GM19351 (cell line): ENCODE measurements around the gene DNAJC9.
"Not testable (repeated sequence)": the region's sequence is repeated elsewhere in the genome, so short reads cannot be mapped to it uniquely, and the experiment has no call there.

Source experiments
- ATAC-seq: cut with Tn5 transposase; IDR thresholded peaks from one replicate; pipeline ENCODE4 v1.9.1; 2021; ENCODE audit warnings: mild to moderate bottlenecking, moderate library complexity; ENCODE audit not compliant: unreplicated experiment

DNAJC9 gene, protein sequence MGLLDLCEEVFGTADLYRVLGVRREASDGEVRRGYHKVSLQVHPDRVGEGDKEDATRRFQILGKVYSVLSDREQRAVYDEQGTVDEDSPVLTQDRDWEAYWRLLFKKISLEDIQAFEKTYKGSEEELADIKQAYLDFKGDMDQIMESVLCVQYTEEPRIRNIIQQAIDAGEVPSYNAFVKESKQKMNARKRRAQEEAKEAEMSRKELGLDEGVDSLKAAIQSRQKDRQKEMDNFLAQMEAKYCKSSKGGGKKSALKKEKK

DNA sequence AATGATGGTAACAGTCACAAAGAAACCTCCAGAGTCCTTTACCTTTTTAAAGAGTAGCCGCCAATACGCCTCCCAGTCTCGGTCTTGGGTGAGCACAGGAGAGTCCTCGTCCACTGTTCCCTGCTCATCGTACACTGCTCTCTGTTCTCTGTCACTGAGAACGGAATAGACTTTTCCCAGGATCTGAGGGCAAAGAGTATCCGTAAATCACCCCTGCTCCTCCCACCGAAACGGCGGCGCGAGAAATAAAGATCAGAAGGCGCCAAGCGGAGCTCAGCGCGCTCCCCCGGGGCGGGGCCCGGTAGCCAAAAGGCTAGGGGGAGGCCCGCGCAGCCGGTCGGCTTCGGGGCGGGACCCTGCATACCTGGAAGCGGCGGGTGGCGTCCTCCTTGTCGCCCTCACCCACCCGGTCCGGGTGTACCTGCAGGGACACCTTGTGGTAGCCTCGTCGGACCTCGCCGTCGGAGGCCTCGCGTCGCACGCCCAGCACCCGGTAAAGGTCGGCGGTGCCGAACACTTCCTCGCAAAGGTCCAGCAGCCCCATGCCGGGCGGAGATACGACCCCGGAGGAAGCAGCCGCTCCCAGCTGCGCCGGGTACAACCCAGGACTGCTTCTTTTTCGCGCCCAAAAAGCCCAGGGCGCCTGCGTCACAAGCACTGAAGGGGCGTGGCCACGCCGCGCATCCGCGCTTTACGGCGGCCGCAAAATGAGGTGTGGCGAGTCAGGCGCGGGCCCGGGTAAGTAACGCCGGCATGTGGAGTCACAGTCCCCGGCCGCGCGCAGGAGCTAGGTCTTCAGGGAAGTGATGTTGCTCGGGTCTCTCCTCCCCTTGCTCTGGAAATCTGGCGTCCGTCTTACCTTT, at the start of gene DNAJC9:
TSS of gene DNAJC9 (minus strand) at position 610 of the 863 bp plus-strand sequence. CDS start at position 544, 66 bp downstream.
- peak; percentile 77 for ATAC-seq

DNA sequence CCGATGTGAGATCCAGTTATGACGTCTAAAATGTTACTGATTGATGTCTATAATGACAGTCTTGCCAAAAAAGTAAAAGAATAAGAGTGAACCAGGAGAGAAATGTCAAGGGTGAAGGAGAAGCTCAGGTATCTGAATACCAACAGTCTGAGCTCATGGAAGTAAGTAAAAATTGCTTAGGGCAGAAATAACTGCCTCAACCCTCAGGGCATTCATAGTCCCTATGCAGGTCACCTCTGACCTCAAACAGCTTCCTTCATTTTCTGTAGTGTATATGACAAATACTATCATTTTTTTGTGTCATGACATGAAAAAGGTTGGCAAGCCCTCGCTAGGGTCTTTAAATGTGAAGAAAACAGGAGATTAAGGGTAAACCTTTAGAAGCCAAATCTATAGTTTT, 46.4 kb upstream of the DNAJC9 start:
- ATAC-seq: no peak

DNA sequence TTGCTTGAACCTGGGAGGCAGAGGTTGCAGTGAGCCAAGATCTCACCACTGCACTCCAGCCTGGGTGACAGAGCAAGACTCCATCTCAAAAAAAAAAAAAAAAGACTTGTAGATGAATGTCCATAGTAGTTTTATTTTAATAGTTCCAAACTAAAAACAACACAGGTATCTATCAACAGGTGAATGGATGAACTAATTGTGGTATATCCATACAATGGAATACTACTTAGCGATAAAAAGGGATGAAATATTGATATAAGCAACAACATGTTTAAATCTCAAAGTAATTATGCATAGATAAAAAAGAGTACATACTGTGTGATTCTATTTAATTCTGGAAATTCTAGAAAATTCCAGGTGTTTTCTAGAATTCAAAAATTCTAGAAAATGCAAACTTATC, 42.9 kb upstream of the DNAJC9 start:
- ATAC-seq: no peak

DNA sequence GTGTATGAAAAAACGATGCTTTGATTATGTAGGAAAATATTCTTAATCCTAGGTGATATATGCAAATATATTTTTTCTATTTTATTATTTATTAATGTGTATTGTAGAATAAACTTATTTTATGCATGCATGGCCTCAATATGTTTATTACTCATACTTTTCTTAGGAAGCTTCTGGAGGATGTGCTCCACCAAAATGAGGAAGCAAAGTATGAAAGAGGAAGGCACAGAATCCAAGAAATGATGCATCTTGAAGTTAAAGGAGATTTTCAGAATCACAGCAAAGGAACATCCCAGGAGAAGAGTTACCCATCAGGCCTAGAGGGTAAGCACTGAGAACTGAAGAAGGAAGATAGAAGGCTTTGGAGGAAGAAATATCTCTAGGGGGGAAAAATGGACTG, 40.4 kb upstream of the DNAJC9 start:
- no peak for ATAC-seq

DNA sequence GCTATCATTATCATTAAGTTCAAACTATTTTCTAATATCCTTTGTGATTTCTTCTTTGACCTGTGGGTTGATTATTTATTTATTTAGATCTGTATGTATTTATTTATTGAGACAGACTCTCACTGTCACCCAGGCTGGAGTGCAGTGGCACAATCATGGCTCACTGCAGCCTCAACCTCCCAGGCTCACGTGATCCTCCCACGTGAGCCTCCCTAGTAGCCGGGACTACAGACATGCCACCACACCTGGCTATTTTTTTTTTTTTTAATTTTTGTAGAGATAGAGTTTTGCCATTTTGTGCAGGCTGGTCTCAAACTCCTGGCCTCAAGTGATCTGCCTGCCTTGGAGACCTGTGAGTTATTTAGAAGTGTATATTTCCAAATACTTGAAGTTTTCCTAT, 34.0 kb upstream of the DNAJC9 start:
- ATAC-seq: no peak

DNA sequence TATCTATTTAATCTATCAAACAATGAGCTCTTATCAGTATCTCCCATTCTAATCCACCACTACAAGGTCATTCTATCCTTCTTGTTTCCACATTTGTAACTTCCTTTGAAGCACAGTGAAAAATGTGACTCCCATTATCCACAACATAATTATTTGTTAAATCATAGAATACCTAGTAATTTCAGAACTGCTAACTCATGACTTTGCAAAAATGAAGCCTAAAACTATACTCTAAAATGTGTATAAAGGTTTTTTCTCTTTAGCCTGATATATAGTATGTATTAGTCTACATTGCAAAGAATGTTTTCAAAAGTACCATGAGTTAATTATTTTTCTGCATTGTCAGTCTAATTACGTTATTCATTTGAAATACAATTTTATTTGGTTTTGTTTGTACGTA, 17.4 kb upstream of the DNAJC9 start:
- ATAC-seq: no peak

DNA sequence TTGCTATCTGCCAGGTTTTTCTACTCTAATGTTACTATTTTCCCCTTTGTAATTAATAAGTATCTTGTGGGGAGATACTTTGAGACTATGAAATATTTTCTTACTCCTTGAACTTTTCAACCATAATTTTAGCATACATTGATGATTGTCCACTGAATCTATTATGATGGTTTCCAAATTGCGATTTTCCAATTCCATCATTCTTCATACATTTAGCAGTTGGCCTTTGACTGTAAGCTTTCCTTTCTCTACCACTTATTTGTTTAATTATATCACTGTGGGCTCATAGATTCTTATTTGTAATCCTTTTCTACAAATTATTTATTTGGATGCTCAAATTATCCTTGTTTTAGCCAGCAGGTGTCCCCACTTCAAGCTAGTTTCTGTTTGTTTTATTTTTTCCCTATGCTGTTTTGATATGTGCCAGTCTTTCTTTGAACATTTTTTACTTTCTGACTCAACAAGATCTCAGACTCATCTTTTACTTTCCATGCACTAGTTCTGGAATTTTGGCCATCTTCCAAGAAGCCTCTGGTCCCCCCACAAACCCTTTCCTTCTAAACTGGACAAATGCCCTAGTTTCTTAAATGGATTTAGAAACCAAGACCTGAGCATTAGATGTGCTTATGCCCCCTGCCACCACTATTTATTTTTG, 16.8 kb upstream of the DNAJC9 start:
- no peak for ATAC-seq

DNA sequence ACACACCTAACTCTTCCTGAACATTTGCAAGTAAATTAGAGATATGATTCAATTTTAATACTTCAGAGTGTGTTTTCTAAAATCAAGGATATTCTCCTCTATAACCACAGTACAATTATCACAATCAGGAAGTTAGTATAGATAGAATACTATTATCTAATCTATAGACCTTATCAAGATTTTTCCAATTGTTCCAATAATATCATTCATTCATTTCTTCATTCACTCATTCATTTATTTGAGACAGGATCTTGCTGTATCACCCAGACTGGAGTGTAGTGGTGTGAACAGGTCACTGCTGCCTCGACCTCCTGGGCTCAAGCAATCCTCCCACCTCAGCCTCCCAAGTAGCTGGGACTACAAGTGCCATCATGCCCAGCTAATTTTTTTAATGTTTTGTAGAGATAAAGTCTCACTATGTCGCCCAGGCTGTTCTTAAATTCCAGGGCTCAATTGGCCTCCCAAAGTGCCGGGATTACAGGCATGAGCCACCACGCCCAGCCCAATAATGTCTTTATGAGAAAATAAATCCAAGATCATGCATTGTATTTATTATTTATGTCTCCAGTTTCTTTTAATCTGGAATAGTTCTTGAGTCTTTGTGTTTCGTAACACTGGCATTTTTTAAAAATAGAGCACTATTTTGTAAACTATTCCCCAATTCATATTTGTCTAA, 16.0 kb upstream of the DNAJC9 start:
- no peak for ATAC-seq

DNA sequence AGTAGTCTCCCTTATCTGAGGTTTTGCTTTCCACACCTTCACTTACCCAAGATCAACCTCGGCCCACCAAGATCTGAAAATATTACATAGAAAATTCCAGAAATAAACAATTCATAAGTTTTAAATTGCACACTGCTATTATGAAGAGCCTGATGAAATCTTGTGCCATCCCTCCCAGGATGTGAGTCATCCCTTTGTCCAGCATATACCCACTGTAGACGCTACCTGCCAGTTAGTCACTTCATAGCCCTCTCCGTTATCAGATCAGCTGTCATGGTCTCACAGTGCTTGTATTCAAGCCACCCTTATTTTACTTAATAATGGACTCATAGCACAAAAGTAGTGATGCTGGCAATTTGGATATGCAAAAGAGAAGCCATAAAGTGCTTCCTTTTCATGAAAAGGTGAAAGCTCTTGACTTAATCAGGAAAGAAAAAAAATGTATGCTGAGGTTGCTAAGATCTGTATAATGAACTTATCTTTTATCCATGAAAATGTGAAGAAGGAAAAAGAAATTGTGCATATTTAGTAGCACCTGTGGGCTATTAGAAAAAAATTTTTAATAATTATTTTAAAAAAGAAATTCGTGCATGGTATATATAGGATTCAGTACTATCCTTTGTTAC, 15.2 kb upstream of the DNAJC9 start:
- ATAC-seq: no peak

DNA sequence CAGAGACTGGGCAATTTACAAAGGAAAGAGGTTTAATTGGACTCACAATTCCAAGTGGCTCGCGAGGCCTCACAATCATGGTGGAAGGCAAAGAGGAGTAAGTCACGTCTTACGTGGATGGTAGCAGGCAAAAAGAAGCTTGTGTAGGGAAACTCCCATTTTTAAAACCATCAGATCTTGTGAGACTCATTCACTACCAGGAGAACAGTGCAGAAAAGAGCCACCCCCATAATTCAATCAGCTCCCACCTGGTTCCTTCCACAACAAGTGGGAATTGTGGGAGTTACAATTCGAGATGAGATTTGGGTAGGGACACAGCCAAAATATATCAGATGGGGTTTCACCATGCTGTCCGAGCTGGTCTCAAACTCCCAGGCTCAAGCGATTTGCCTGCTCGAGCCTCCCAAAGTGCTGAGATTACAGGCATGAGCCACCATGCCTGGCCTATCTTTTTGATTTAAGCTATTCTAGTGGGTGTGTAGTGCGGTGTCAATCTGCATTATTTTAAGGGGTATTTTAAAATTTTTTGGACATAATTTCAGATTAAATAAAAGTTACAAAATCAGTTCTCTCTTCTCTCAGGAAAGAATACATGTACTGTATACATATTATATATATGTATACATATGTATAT, 14.4 kb upstream of the DNAJC9 start:
- no peak for ATAC-seq

DNA sequence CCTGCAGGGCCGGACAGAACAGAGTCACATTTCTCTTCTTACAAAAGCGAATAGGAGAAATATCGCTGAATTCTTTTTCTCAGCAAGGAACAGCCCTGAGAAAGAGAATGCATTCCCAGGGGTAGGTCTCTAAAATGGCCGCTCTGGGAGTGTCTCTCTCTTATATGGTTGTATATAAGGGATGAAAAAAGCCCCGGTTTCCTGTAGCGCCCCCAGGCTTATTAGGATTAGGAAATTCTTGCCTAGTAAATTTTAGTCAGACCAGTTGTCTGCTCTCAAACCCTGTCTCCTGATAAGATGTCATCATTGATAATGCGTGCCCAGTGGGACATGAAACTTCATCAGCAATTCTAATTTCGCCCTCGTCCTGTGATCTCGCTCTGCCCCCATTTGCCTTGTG, 11.6 kb upstream of the DNAJC9 start:
- ATAC-seq: not testable (repeated sequence)

DNA sequence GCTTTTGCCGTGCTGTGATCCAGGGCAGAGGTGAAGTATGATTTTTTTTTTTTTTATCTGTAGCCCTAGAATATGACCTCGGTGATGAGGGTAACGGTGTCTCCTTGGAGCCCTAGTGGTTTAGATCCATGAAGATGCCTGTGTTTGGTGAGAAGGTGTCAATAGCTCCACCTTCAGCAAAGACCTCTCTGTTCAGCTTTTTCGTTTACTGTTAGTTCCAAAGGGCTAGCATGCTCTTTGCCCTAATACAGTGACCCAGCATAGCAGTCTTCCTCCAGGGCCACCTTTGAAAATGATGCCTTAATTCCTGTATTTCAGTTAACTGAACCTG, 6.1 kb upstream of the DNAJC9 start:
- no peak for ATAC-seq

DNA sequence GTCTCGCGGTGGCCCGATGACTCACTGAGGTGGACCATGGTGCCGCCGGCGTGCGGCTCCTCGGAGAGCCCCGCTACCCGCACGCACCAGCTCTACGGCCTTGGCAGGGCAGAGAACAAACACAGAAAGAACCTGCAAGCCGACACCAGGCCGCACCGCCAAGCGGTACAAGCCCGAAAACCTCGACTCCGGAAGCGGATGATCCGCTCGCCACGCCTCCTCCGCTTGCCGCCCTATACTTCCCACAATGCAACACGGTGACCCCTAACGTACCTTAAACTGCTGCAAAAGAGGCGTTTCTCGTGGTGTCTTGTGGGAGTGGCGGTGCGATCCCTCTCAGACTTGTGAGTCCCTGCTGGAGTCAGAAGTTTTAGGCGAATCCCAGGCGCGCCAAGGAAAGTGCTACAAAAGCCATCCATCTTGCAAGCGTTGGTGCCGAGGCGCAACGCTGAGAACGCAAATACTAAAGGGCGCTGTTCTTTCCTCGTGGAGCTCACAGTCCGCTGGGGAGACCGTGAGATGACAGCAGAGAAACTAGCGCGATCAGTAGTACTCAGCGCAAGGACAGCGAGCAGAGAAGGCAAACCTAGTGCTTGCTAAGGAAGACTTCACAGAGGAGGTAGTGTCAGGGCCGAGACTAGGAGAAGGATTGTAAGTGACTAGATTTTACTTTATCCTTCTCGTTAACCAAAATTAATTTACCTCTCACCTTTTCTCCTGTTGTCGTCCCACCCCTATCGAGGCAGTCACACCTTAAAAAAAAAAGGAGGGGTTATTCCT, 5.6 kb upstream of the DNAJC9 start, which contains the start of gene MRPS16:
TSS of gene MRPS16 (minus strand) at position 200 of the 780 bp plus-strand sequence. CDS start at position 38, 162 bp downstream.
- ATAC-seq: peak; percentile 73

DNA sequence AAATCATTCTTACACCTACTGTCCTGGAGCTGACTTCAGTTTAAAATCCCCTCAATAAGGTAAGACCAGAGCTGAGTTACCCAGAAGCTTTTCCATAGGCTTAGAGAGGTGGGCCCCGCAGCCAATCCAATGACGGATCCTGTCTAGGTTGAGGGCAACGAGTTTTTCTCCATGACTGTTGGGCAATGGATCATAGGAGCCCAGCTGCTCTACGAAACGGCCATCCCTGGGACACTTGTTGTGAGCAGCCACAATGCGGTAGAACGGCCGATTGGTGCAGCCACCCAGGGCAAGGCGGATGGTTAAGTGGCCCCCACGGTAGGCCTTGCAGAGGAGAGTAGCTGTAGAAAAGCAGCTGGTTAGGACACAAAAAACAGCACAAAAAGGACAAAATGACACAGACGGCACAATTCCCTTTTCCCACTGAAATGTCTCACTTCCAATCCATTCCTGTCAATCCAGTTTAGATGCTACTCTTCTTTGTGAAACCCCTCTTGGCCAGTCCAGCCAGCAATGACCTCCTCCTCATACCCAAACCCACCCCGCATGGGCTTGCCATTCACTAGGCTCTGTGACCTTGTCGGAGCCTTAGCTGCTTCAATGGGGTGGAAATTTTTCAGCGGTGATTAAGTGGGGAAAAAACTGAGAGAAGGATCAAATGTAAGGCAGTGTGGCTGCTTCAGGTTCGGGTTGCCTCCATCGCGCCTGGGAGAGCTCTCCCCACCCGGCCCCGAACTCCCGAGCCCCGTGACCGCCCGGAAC, 4.8 kb upstream of the DNAJC9 start:
- no peak for ATAC-seq

DNA sequence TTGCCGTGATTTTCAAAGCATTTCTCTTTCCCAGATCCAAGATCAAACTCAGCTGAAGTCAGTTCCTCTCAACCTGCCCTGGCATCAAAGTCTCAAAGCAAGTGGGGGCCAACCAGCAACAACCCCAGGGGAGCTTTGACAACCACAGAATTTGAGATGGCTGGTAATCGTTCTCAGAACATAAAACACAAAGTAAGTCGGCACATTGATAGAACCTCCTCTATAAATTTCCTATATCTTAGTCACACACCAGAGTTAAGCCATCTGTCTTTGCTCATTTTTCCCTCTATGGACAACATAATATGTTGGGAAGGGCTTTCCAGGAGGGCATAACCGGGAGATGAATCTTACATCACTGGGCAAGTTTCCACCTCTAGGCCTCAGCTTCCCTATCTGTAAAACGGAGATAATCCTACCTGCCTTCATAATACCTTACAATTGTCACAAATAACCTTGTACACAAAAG, 1.2 kb upstream of the DNAJC9 start:
- ATAC-seq: no peak

DNA sequence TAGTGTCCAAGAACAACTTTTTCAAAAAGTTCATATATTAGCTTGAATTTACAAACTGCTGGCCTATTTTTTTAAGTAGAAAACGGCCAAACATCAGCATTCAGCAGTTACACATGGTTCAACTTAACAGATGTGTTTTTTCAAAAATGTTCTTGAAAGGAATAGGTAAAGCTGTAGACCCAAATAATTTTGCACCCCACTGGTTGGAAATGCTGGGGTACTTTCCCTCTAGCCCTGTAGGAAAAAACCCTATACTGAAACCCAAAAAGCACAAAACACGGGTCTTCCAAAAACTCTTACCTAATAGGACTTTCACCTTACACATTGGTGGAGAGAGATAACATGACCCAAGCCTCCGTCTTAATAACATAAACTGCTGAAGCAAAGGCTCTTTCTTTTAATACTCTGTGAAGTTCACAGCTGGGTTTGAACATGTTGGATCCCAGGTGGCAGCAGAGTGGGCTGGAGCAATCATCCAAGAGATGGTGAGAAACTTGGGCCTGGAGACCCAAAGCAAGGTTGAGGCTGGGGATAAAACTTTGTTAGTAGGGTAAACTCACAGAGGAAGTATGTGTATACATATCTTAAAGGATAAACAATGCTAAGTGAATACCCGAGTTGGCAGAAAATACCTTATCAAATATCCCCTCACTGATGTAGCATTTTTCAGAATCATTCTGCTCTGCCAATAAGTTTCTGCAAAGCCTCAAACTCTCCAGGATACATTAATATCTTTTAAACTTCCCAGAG, 629 bp upstream of the DNAJC9 start:
- no peak for ATAC-seq

DNA sequence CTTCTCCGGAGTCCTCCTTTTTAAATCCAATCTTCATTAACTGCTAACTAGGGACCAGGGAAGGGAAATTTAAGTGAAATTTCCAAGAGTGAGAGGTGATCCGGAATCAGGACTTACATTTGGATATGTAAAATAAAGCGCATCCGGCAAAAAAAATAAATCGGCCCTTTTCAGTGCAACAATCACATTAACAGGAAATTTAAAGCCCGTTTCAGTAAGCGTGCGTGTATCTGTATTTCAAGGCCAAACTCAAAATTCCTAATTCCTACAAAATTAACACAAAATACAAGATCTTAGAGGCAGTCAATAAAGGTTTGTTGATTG, 771 bp downstream of the DNAJC9 start:
- no peak for ATAC-seq

DNA sequence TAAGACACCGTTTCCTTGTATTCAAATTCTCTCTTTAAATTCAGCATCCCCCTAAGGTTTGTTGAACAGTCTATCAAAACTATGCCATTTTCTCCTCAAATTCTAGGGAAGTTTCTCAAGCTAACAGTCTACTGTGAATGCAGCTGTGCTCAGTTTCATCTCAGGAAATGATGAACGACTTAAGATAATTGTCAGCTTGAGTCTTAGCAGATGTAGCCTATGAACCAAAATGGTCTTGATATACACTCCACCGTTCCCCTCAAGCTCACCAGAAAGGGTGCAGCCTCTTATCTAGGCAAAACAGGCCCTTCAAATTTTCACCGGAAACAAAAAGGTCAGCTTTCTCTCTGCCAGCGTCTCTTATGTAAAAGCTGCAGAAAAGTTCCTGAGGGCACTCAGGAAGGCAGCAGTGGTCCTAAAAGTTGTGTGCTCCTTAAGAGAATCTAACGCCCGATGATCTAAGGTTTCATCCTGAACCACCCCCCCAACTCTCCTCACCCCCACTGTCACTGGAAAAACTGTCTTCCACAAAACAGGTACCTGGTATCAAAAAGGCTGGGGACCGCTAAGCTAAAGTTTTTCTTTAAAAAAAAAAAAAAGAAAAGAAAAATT, 2.1 kb downstream of the DNAJC9 start:
- ATAC-seq: no peak
